ENCODE data around the gene ZFP36L2.

Gene ZFP36L2

GRCh38 chr2:43217228-43218154, 8.9 kb downstream of the ZFP36L2 start:
- Histone ChIP-seq H3K18ac (ENCODE audit: low read depth in 1 of 2, low read length in 2 of 2) (peak overlapping the region in 1 of 2 experiments; percentile 75), H3K4me3 (ENCODE audit: insufficient read depth in 1 of 2, low read depth in 1 of 2, low read length in 2 of 2) (no peak overlapping the region), H2BK120ac (ENCODE audit: low read depth, low read length) (peak overlapping the region; percentile 42), H3K9me3 (ENCODE audit: control insufficient read depth, low read length) (no peaks in the 10 kb centered on the region), H4K8ac (ENCODE audit: low read length) (peak overlapping the region; percentile 66), H2BK5ac (ENCODE audit: low read depth, low read length, poor library complexity, severe bottlenecking) (no peak overlapping the region), H4K91ac (ENCODE audit: low read length) (peak overlapping the region; percentile 3), H2BK12ac (ENCODE audit: low read length in 2 of 2) (peak overlapping the region; percentile 0 to 87), H3K36me3 (ENCODE audit: control insufficient read depth in 1 of 2, insufficient read depth in 2 of 2, low read depth in 1 of 2, low read length in 2 of 2) (peaks cover 0 to 7% of the 10 kb centered on the region in 2 experiments), H3K27me3 (ENCODE audit: control insufficient read depth in 1 of 2, insufficient read depth in 1 of 2, low read length in 2 of 2) (no peaks in the 10 kb centered on the region), H3K9ac (ENCODE audit: low read length) (peak overlapping the region; percentile 100), H2AFZ (ENCODE audit: low read depth, low read length) (no peak overlapping the region), H3K4me2 (ENCODE audit: low read length, poor library complexity, severe bottlenecking) (peak overlapping the region; percentile 10), H3K4ac (ENCODE audit: low read depth in 1 of 2, low read length in 2 of 2) (peak overlapping the region in 1 of 2 experiments; percentile 73), H2BK15ac (ENCODE audit: low read depth, poor library complexity, severe bottlenecking) (peak overlapping the region; percentile 80), H2AK5ac (ENCODE audit: low read length, severe bottlenecking) (peak overlapping the region; percentile 78), H3K14ac (ENCODE audit: low read length in 2 of 2) (no peak overlapping the region), H3K27ac (ENCODE audit: low read length, poor library complexity, severe bottlenecking) (peak overlapping the region; percentile 100), H3K79me1 (replicated peaks; ENCODE audit: low read length, poor library complexity, severe bottlenecking) (peaks cover 3% of the 10 kb centered on the region), H3K4me1 (ENCODE audit: control insufficient read depth, insufficient read depth, low read depth, low read length) (peaks cover 25% of the 10 kb centered on the region), H3K23ac (ENCODE audit: low read length in 2 of 2) (peak overlapping the region in 1 of 2 experiments; percentile 46)
- WGBS, result 47% methylated on average over 10 of the region's 11 CpGs
- peak; percentile 20 for DNase-seq

GRCh38 chr2:43216629-43217028, 9.8 kb downstream of the ZFP36L2 start:
- Histone ChIP-seq H3K4me3 (ENCODE audit: insufficient read depth in 1 of 2, low read depth in 1 of 2, low read length in 2 of 2) (no peak overlapping the region), H3K36me3 (ENCODE audit: control insufficient read depth in 1 of 2, insufficient read depth in 2 of 2, low read depth in 1 of 2, low read length in 2 of 2) (no peaks in the 10 kb centered on the region), H3K4ac (ENCODE audit: low read depth in 1 of 2, low read length in 2 of 2) (no peak overlapping the region), H3K79me1 (replicated peaks; ENCODE audit: low read length, poor library complexity, severe bottlenecking) (peaks cover 3% of the 10 kb centered on the region), H3K14ac (ENCODE audit: low read length in 2 of 2) (no peak overlapping the region), H2AK5ac (ENCODE audit: low read length, severe bottlenecking) (no peak overlapping the region), H3K4me2 (ENCODE audit: low read length, poor library complexity, severe bottlenecking) (no peak overlapping the region), H2AFZ (ENCODE audit: low read depth, low read length) (no peak overlapping the region), H3K9ac (ENCODE audit: low read length) (no peak overlapping the region), H4K8ac (ENCODE audit: low read length) (no peak overlapping the region), H2BK5ac (ENCODE audit: low read depth, low read length, poor library complexity, severe bottlenecking) (no peak overlapping the region), H2BK120ac (ENCODE audit: low read depth, low read length) (no peak overlapping the region), H3K9me3 (ENCODE audit: control insufficient read depth, low read length) (no peaks in the 10 kb centered on the region), H3K18ac (ENCODE audit: low read depth in 1 of 2, low read length in 2 of 2) (no peak overlapping the region), H3K4me1 (ENCODE audit: control insufficient read depth, insufficient read depth, low read depth, low read length) (peaks cover 25% of the 10 kb centered on the region), H3K27ac (ENCODE audit: low read length, poor library complexity, severe bottlenecking) (no peak overlapping the region), H2BK15ac (ENCODE audit: low read depth, poor library complexity, severe bottlenecking) (no peak overlapping the region), H3K27me3 (ENCODE audit: control insufficient read depth in 1 of 2, insufficient read depth in 1 of 2, low read length in 2 of 2) (no peaks in the 10 kb centered on the region), H2BK12ac (ENCODE audit: low read length in 2 of 2) (no peak overlapping the region), H4K91ac (ENCODE audit: low read length) (no peak overlapping the region), H3K23ac (ENCODE audit: low read length in 2 of 2) (no peak overlapping the region)
- no peak for DNase-seq
- WGBS, result 96% methylated on average over 8 of the region's 8 CpGs

GRCh38 chr2:43215673-43216255, 10.6 kb downstream of the ZFP36L2 start:
- Histone ChIP-seq H3K23ac (ENCODE audit: low read length in 2 of 2) (no peak overlapping the region), H2AK5ac (ENCODE audit: low read length, severe bottlenecking) (peak overlapping the region; percentile 58), H2BK5ac (ENCODE audit: low read depth, low read length, poor library complexity, severe bottlenecking) (no peak overlapping the region), H2BK12ac (ENCODE audit: low read length in 2 of 2) (no peak overlapping the region), H2AFZ (ENCODE audit: low read depth, low read length) (no peak overlapping the region), H3K36me3 (ENCODE audit: control insufficient read depth in 1 of 2, insufficient read depth in 2 of 2, low read depth in 1 of 2, low read length in 2 of 2) (no peaks in the 10 kb centered on the region), H3K4me1 (ENCODE audit: control insufficient read depth, insufficient read depth, low read depth, low read length) (peaks cover 27% of the 10 kb centered on the region), H3K18ac (ENCODE audit: low read depth in 1 of 2, low read length in 2 of 2) (no peak overlapping the region), H3K4ac (ENCODE audit: low read depth in 1 of 2, low read length in 2 of 2) (no peak overlapping the region), H3K9me3 (ENCODE audit: control insufficient read depth, low read length) (no peaks in the 10 kb centered on the region), H3K4me3 (ENCODE audit: insufficient read depth in 1 of 2, low read depth in 1 of 2, low read length in 2 of 2) (no peak overlapping the region), H4K91ac (ENCODE audit: low read length) (no peak overlapping the region), H3K14ac (ENCODE audit: low read length in 2 of 2) (no peak overlapping the region), H3K27ac (ENCODE audit: low read length, poor library complexity, severe bottlenecking) (no peak overlapping the region), H3K27me3 (ENCODE audit: control insufficient read depth in 1 of 2, insufficient read depth in 1 of 2, low read length in 2 of 2) (no peaks in the 10 kb centered on the region), H4K8ac (ENCODE audit: low read length) (no peak overlapping the region), H2BK15ac (ENCODE audit: low read depth, poor library complexity, severe bottlenecking) (no peak overlapping the region), H3K79me1 (replicated peaks; ENCODE audit: low read length, poor library complexity, severe bottlenecking) (peaks cover 3% of the 10 kb centered on the region), H3K4me2 (ENCODE audit: low read length, poor library complexity, severe bottlenecking) (no peak overlapping the region), H2BK120ac (ENCODE audit: low read depth, low read length) (no peak overlapping the region), H3K9ac (ENCODE audit: low read length) (no peak overlapping the region)
- WGBS, result 74% methylated on average over 4 of the region's 6 CpGs
- no peak for DNase-seq

- Histone ChIP-seq H2BK12ac (ENCODE audit: low read length in 2 of 2) (no peak overlapping the region), H3K4me3 (ENCODE audit: insufficient read depth in 1 of 2, low read depth in 1 of 2, low read length in 2 of 2) (no peak overlapping the region), H2AK5ac (ENCODE audit: low read length, severe bottlenecking) (peak overlapping the region; percentile 15), H3K4me2 (ENCODE audit: low read length, poor library complexity, severe bottlenecking) (no peak overlapping the region), H3K9me3 (ENCODE audit: control insufficient read depth, low read length) (no peaks in the 10 kb centered on the region), H3K9ac (ENCODE audit: low read length) (no peak overlapping the region), H3K4me1 (ENCODE audit: control insufficient read depth, insufficient read depth, low read depth, low read length) (peaks cover 28% of the 10 kb centered on the region), H3K79me1 (replicated peaks; ENCODE audit: low read length, poor library complexity, severe bottlenecking) (peaks cover 3% of the 10 kb centered on the region), H2BK15ac (ENCODE audit: low read depth, poor library complexity, severe bottlenecking) (no peak overlapping the region), H3K36me3 (ENCODE audit: control insufficient read depth in 1 of 2, insufficient read depth in 2 of 2, low read depth in 1 of 2, low read length in 2 of 2) (no peaks in the 10 kb centered on the region), H4K91ac (ENCODE audit: low read length) (no peak overlapping the region), H4K8ac (ENCODE audit: low read length) (no peak overlapping the region), H3K27ac (ENCODE audit: low read length, poor library complexity, severe bottlenecking) (no peak overlapping the region), H2BK5ac (ENCODE audit: low read depth, low read length, poor library complexity, severe bottlenecking) (no peak overlapping the region), H3K18ac (ENCODE audit: low read depth in 1 of 2, low read length in 2 of 2) (no peak overlapping the region), H3K27me3 (ENCODE audit: control insufficient read depth in 1 of 2, insufficient read depth in 1 of 2, low read length in 2 of 2) (no peaks in the 10 kb centered on the region), H3K23ac (ENCODE audit: low read length in 2 of 2) (no peak overlapping the region), H3K14ac (ENCODE audit: low read length in 2 of 2) (no peak overlapping the region), H3K4ac (ENCODE audit: low read depth in 1 of 2, low read length in 2 of 2) (no peak overlapping the region), H2AFZ (ENCODE audit: low read depth, low read length) (no peak overlapping the region), H2BK120ac (ENCODE audit: low read depth, low read length) (no peak overlapping the region)
- 98% methylated on average over 5 of the region's 5 CpGs for WGBS
- no peak for DNase-seq
Observed at GRCh38 chr2:43214253-43214652, 12.2 kb downstream of the ZFP36L2 start.
